Embryonic facial prominence (tissue), 1 donor: Measurements from ENCODE around the gene MON2.
A peak's percentile ranks its signal among the peaks of the same experiment; 100 is the strongest.
"Not testable (repeated sequence)": the region's sequence is repeated elsewhere in the genome, so short reads cannot be mapped to it uniquely, and the experiment has no call there.

ENCODE experiments used
- DNase-seq: peaks from one replicate; pipeline ENCODE4 v3.0.0-alpha.2; 2016; ENCODE audit errors: extremely low spot score

The MON2 gene

GRCh38 chr12:62543324-62543723 lies 76.7 kb downstream of the MON2 start:
- no peak for DNase-seq

- no peak for DNase-seq
These were observed 77.1 kb downstream of the MON2 start for GRCh38 chr12:62543741-62544140.

- no peak for DNase-seq
These were observed 86.4 kb downstream of the MON2 start for GRCh38 chr12:62552906-62553556.

GRCh38 chr12:62559366-62559765 lies 92.7 kb downstream of the MON2 start:
- not testable (repeated sequence) for DNase-seq

- DNase-seq, result no peak
These were observed 96.2 kb downstream of the MON2 start for GRCh38 chr12:62562846-62563245.

GRCh38 chr12:62575036-62575435 lies 108.4 kb downstream of the MON2 start:
- no peak for DNase-seq

- DNase-seq, result no peak
These were observed 109.9 kb downstream of the MON2 start for GRCh38 chr12:62576503-62576902.

GRCh38 chr12:62578726-62579125 lies 112.1 kb downstream of the MON2 start:
- no peak for DNase-seq

GRCh38 chr12:62581288-62582064 lies 114.8 kb downstream of the MON2 start:
- DNase-seq, result peak; percentile 51

GRCh38 chr12:62582065-62582366 lies 115.4 kb downstream of the MON2 start:
- no peak for DNase-seq

- no peak for DNase-seq
These were observed 118.0 kb downstream of the MON2 start for GRCh38 chr12:62584619-62585018.

- DNase-seq, result no peak
These were observed 120.2 kb downstream of the MON2 start for GRCh38 chr12:62586850-62587249.

GRCh38 chr12:62588916-62589315 lies 122.3 kb downstream of the MON2 start:
- DNase-seq, result no peak

- DNase-seq, result no peak
These were observed 130.6 kb downstream of the MON2 start for GRCh38 chr12:62597253-62597652.

GRCh38 chr12:62598846-62599245 lies 132.2 kb downstream of the MON2 start:
- DNase-seq, result no peak

- no peak for DNase-seq
These were observed 133.3 kb downstream of the MON2 start for GRCh38 chr12:62599854-62600437.

- no peak for DNase-seq
These were observed 135.1 kb downstream of the MON2 start for GRCh38 chr12:62601765-62602164.

GRCh38 chr12:62602255-62603060 lies 135.8 kb downstream of the MON2 start:
- DNase-seq, result peak; percentile 80

- peak; percentile 85 for DNase-seq
These were observed 136.6 kb downstream of the MON2 start for GRCh38 chr12:62603061-62603810.

- DNase-seq, result no peak
These were observed 137.1 kb downstream of the MON2 start for GRCh38 chr12:62603811-62604098.

- no peak for DNase-seq
These were observed 137.7 kb downstream of the MON2 start for GRCh38 chr12:62604373-62604772.

GRCh38 chr12:62604871-62605270 lies 138.2 kb downstream of the MON2 start:
- no peak for DNase-seq
